Measurements from ENCODE around the gene MRPL24.

The MRPL24 gene

DNA sequence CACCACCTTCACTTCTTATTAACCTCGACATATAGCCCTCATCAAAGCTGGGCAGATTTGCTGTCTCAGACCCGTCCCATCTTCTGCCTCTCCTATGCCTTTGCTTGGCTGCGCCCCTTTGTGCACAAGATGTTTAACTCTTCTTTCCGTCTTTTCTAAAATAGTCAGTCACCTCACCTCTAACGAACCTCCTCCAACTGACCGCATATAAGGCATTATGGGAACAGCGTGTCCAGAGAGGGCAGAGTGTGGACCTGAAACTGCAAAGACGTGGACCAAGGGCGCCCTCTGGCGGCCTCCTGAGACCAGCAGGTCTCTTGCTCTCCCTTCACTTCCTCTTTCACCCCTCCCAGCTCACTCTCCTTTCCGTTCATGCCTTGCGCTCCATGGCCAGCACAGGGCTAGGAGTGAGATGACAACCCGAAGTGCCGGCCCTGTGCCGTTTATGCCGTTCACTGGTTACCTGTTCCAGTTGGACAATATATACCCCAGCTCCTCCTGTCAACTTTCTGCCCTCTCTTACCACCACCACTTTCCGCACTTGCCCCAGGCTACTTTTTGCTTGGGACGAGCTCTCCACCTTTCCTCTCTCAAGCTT is 15.1 kb downstream of the MRPL24 start:
- H3K4me3 ChIP-seq (ENCODE audit: low read depth, low read length), result peak overlapping the region; percentile 100
- TF ChIP-seq, protein P1, sequence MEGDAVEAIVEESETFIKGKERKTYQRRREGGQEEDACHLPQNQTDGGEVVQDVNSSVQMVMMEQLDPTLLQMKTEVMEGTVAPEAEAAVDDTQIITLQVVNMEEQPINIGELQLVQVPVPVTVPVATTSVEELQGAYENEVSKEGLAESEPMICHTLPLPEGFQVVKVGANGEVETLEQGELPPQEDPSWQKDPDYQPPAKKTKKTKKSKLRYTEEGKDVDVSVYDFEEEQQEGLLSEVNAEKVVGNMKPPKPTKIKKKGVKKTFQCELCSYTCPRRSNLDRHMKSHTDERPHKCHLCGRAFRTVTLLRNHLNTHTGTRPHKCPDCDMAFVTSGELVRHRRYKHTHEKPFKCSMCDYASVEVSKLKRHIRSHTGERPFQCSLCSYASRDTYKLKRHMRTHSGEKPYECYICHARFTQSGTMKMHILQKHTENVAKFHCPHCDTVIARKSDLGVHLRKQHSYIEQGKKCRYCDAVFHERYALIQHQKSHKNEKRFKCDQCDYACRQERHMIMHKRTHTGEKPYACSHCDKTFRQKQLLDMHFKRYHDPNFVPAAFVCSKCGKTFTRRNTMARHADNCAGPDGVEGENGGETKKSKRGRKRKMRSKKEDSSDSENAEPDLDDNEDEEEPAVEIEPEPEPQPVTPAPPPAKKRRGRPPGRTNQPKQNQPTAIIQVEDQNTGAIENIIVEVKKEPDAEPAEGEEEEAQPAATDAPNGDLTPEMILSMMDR (IDR thresholded peaks at IDR 0.05; ENCODE audit: low read depth, low read length, missing control alignments), result peak; percentile 99
- DNase-seq (ENCODE audit: low read depth), result peak; percentile 66

DNA sequence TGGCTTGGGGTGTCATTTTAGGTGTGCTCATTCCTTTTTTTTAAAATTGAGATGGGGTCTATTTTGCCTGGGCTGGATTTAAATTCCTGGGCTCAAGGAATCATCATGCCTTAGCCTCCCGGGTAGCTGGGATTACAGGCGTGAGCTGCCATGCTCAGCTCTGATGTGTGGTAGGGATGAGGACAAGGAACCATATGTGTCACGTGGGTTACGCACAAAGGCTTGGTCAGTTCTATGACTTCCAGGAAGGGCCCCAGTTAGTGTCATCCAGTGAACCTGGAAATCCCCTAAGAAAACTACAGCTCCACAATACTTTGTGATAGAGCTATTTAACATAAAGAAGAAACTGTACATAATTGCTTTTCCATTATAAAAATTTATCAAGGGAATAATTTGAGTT is 19.4 kb downstream of the MRPL24 start:
- TF ChIP-seq, protein P1 (IDR thresholded peaks at IDR 0.05; ENCODE audit: low read depth, low read length, missing control alignments), result no peak
- no peak overlapping the region for H3K4me3 ChIP-seq (ENCODE audit: low read depth, low read length)
- no peak for DNase-seq (ENCODE audit: low read depth)

- H3K4me3 ChIP-seq (ENCODE audit: low read depth, low read length), result no peak overlapping the region
- no peak for DNase-seq (ENCODE audit: low read depth)
- TF ChIP-seq, protein P1 (IDR thresholded peaks at IDR 0.05; ENCODE audit: low read depth, low read length, missing control alignments), result no peak
Measured at GRCh38 chr1:156721131-156721530, 19.8 kb downstream of the MRPL24 start.

- no peak overlapping the region for H3K4me3 ChIP-seq (ENCODE audit: low read depth, low read length)
- TF ChIP-seq, protein P1 (IDR thresholded peaks at IDR 0.05; ENCODE audit: low read depth, low read length, missing control alignments), result no peak
- DNase-seq (ENCODE audit: low read depth), result no peak
Measured at GRCh38 chr1:156717351-156717750, 23.5 kb downstream of the MRPL24 start.

GRCh38 chr1:156714830-156715229 is 26.1 kb downstream of the MRPL24 start:
- TF ChIP-seq, protein P1 (IDR thresholded peaks at IDR 0.05; ENCODE audit: low read depth, low read length, missing control alignments), result no peak
- no peak for DNase-seq (ENCODE audit: low read depth)
- no peak overlapping the region for H3K4me3 ChIP-seq (ENCODE audit: low read depth, low read length)

GRCh38 chr1:156712626-156713025 is 28.3 kb downstream of the MRPL24 start:
- DNase-seq (ENCODE audit: low read depth), result no peak
- TF ChIP-seq, protein P1 (IDR thresholded peaks at IDR 0.05; ENCODE audit: low read depth, low read length, missing control alignments), result no peak

More at GRCh38 chr1:156712626-156713025, 28.3 kb downstream of the MRPL24 start:
- H3K4me3 ChIP-seq (ENCODE audit: low read depth, low read length), result no peak overlapping the region

All from GM12864 (cell line).